GM18526 (cell line): Measurements from ENCODE around the gene DNAJB12.

Experiments used
- POLR2A ChIP-seq: IDR thresholded peaks from 3 replicates; pipeline ENCODE4 v1.6.1; 2011; ENCODE audit not compliant: insufficient read length; ENCODE audit errors: extremely low read depth

Gene DNAJB12

DNA sequence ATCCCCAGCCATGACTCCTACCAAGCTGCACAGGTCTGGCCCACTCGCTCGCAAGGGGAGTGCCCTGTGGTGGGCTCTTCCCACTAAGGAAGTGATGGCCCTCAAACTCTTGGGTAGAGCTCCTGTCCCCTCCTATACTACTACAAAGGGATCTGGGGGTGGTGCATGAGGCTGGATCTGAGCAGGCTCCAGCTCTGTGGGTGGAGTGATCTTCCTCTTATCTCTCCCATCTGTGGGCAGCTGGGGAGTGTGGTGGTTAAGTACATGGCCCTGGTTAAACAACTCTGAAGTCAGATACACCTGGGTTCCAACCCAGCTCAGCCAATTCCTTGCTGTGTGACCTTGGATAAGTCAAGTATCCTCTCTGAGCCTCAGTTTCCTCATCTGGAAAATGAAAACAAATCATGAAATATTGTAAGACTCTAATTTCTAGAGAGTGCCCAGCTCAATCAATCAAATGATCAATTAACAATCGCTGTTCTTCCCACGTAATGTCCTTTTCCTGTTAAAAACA lies 63.6 kb downstream of the DNAJB12 start:
- no peak for TF ChIP-seq POLR2A

DNA sequence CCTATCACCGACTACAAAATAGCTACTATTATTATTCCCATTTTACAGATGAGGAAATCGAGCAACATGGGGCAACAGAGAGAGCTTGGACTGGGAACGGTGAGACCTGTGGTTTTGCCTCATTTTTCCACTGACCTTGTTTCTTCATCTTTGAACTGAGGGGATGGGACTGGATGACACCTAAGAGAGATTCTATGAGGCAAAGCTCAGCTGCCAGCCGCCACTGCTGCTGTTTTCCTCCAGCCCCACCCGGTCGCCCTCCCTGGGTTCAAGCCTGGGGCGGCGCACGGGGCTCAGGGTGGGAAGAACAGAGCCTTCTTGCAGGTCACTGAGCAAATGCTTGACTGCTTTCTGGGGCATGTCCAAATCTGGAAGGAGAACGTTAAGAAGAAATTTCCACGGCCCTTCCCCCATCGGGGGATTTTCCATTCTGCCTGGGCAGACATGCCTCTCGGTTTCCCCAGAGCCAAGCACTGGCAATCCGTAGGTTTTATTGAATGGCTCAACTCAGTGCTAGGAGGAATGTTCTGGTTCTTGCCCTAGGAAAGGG lies 68.7 kb downstream of the DNAJB12 start:
- TF ChIP-seq POLR2A, result no peak

- TF ChIP-seq POLR2A, result no peak
Measured at GRCh38 chr10:72283131-72283530, 71.6 kb downstream of the DNAJB12 start.
